SK-N-MC (cell line): ENCODE measurements around the gene COPS7B.

Experiments used
- DNase-seq: peaks from one replicate; pipeline ENCODE4 v3.0.0-alpha.2; 2011; ENCODE audit warnings: low read depth, low spot score
- H3K27ac ChIP-seq: fragments of 200-600 bp; sonication (generic); 2 replicates; pipeline ENCODE4 v1.5.1; 2016; ENCODE audit warnings: mixed run types
- H3K36me3 ChIP-seq: fragments of 200-600 bp; sonication (generic); 2 replicates; pipeline ENCODE4 v1.6.1; 2017; ENCODE audit warnings: antibody characterized with exemption, low read length, mixed read lengths; ENCODE audit not compliant: insufficient read depth
- H3K4me3 ChIP-seq: fragments of 200-600 bp; sonication (generic); 2 replicates; pipeline ENCODE4 v1.5.1; 2016
- H3K9ac ChIP-seq: fragments of 200-600 bp; sonication (generic); 2 replicates; pipeline ENCODE4 v1.8.0; 2017; ENCODE audit warnings: mixed run types, mixed read lengths; ENCODE audit not compliant: insufficient read length
- H3K9me3 ChIP-seq: fragments of 200-600 bp; sonication (generic); 2 replicates; pipeline ENCODE4 v1.6.1; 2017; ENCODE audit warnings: low read depth, mild to moderate bottlenecking, antibody characterized with exemption, low read length, moderate library complexity, mixed read lengths
- EZH2 ChIP-seq: fragments of 200-600 bp; sonication (generic); IDR thresholded peaks from one replicate; pipeline ENCODE4 v1.6.1; 2017; ENCODE audit warnings: antibody characterized with exemption
- FOXP2 ChIP-seq: optimal IDR thresholded peaks from 2 replicates; pipeline ENCODE3; 2011; ENCODE audit warnings: mild to moderate bottlenecking, moderate library complexity; ENCODE audit not compliant: insufficient read depth; ENCODE audit errors: extremely low read length, control extremely low read depth
- POLR2AphosphoS5 ChIP-seq: IDR thresholded peaks from 2 replicates; pipeline ENCODE4 v1.6.1; 2012; ENCODE audit warnings: mild to moderate bottlenecking, low read depth, low read length, borderline replicate concordance

Gene COPS7B

GRCh38 chr2:231761735-231762134 lies 24.5 kb upstream of the COPS7B start:
- Histone ChIP-seq H3K9me3 (no peaks in the 10 kb centered on the region), H3K4me3 (no peak overlapping the region), H3K9ac (no peak overlapping the region), H3K36me3 (no peaks in the 10 kb centered on the region), H3K27ac (no peak overlapping the region)
- no peak for TF ChIP-seq POLR2AphosphoS5
- TF ChIP-seq FOXP2: no peak
- no peak for TF ChIP-seq EZH2
- no peak for DNase-seq

- H3K36me3 ChIP-seq: no peaks in the 10 kb centered on the region
- H3K27ac ChIP-seq: no peak overlapping the region
- DNase-seq: no peak
- H3K9me3 ChIP-seq: no peaks in the 10 kb centered on the region
- H3K4me3 ChIP-seq: no peak overlapping the region
- no peak overlapping the region for H3K9ac ChIP-seq
- TF ChIP-seq FOXP2 (no peak), EZH2 (no peak), POLR2AphosphoS5 (no peak)
These were observed 22.1 kb upstream of the COPS7B start for GRCh38 chr2:231764124-231764523.

- Histone ChIP-seq H3K4me3 (no peak overlapping the region), H3K27ac (no peak overlapping the region), H3K9ac (no peak overlapping the region), H3K36me3 (no peaks in the 10 kb centered on the region), H3K9me3 (no peaks in the 10 kb centered on the region)
- no peak for TF ChIP-seq POLR2AphosphoS5
- TF ChIP-seq FOXP2: no peak
- no peak for TF ChIP-seq EZH2
- no peak for DNase-seq
These were observed 21.5 kb upstream of the COPS7B start for GRCh38 chr2:231764760-231765159.

- Histone ChIP-seq H3K9ac (no peak overlapping the region), H3K9me3 (no peaks in the 10 kb centered on the region), H3K27ac (peak overlapping the region; percentile 14; the same call in 1 of the 2 replicates), H3K36me3 (no peaks in the 10 kb centered on the region), H3K4me3 (no peak overlapping the region)
- TF ChIP-seq EZH2 (no peak), POLR2AphosphoS5 (no peak), FOXP2 (no peak)
- no peak for DNase-seq
These were observed 20.7 kb upstream of the COPS7B start for GRCh38 chr2:231765496-231765929.

GRCh38 chr2:231769170-231770136 lies 16.8 kb upstream of the COPS7B start:
- H3K9ac ChIP-seq: no peak overlapping the region
- H3K27ac ChIP-seq: no peak overlapping the region
- no peak overlapping the region for H3K4me3 ChIP-seq
- TF ChIP-seq EZH2 (no peak), FOXP2 (no peak)
- no peak for DNase-seq
- no peaks in the 10 kb centered on the region for H3K9me3 ChIP-seq
- H3K36me3 ChIP-seq: no peaks in the 10 kb centered on the region

DNA sequence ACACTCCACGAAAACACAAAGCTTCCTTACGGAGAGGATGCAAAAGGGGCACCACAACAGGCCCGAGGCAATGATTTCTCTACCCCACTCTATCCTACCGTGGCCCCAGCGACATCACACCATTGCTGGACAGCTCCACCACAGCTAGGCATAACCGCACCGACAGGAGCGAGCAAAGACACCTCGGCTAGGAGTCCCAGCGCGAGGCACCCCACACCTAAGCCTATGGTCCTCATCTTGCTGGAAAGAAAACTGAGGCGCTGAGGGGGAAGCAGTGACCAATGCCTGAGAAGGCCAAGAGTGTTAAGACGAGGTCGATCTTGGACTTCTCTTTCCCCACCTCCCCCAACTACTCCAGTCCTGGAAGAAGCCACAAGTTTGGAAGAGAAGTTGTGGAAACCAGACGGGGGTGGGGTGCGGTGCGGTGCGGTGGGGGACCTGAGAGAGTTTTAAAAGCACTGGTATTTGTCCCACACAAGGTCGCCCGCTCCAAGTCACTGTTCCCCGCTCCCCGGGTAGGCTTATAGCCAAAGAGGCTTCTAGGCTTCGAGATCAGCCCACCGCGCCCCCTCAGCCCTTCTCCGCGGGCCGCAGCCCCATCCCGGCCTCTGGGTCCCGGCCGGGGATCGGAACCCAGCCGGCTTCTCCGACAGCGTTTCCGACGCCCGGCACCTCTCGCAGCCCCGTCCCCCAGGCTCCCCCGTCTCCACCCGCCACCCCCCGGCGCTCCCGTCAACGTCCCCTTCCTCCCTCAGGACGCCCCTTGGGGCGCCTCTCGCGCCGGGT lies 5.9 kb upstream of the COPS7B start:
- no peak for TF ChIP-seq POLR2AphosphoS5
- no peak for TF ChIP-seq FOXP2
- TF ChIP-seq EZH2: no peak
- H3K27ac ChIP-seq: no peak overlapping the region
- H3K36me3 ChIP-seq: no peaks in the 10 kb centered on the region
- peak overlapping the region; percentile 67 for H3K9ac ChIP-seq
- H3K9me3 ChIP-seq: no peaks in the 10 kb centered on the region
- peak overlapping the region; percentile 84 for H3K4me3 ChIP-seq
- no peak for DNase-seq

- H3K36me3 ChIP-seq: no peaks in the 10 kb centered on the region
- peak within 1 kb of the TSS; percentile 84 for H3K4me3 ChIP-seq
- H3K9me3 ChIP-seq: no peaks in the 10 kb centered on the region
- DNase-seq: peak; percentile 93
- H3K9ac ChIP-seq: peak within 1 kb of the TSS; percentile 67
- no peak within 1 kb of the TSS for H3K27ac ChIP-seq
- TF ChIP-seq EZH2 (no peak), FOXP2 (peak; percentile 67), POLR2AphosphoS5 (peak; percentile 85)
These were observed 5.1 kb upstream of the COPS7B start, which contains the start of gene PDE6D for GRCh38 chr2:231780909-231781797. Gene PDE6D (minus strand): TSS chr2:231781282. CDS start chr2:231781114, 168 bp downstream.

DNA sequence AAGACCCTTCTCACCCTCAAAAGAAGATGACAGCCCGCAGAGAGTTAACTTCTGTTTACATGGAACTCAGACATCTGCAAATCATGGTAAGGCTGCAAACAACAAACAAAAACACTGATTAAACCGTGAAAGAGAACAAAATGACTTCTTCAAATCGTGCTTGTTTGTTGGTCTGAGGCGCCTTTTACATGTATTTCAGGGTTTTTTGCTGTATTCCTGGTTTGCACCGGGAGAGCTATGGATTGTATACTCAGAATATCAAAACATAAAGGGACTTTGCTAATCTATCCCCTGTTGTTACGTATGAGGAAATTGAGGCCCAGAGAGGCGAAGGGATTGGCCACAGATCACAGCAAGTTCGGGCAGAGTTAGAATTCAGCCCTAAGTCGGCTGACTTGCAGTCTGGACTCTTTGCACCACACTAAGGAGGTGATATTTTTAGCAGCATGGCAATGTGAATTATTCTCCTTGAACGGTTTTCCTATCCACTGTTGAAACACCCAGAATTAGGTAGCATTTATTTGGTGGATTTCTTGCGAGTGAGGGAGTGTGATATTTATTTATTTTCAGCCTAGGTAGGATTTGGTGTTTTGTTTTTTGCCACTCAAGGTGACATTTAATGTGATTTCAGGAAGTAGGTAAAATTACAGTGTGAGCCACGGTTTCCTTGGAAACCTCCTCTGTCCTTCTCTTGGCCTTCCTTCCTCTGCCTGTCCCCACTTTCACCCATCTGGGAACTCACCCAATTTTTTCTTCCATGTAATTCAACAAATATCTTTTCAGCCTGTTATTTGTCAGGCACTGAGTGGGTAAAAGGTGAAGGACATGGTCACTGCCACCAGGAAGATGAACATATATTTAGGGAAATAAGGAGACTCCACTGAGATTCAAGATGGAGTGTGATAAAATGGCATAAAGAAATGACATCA lies 4.2 kb upstream of the COPS7B start:
- Histone ChIP-seq H3K4me3 (peak overlapping the region; percentile 84), H3K9me3 (no peaks in the 10 kb centered on the region), H3K36me3 (no peaks in the 10 kb centered on the region), H3K9ac (peak overlapping the region; percentile 66), H3K27ac (no peak overlapping the region)
- TF ChIP-seq POLR2AphosphoS5 (no peak), EZH2 (no peak), FOXP2 (no peak)
- no peak for DNase-seq
